Activated CD4-positive, alpha-beta T cell treated with anti-CD3 and anti-CD28 coated beads, Interleukin-2, amount 10 ng/mL, durations not matched to agents 7 days and 5 days (primary cell): ENCODE results near the gene EPGN. TPM values are rescaled to one million over a fixed set of nuclear protein-coding genes. Genes with fewer than 3 reads are reported as not detected.
"Not testable (repeated sequence)": the region's sequence is repeated elsewhere in the genome, so short reads cannot be mapped to it uniquely, and the experiment has no call there.

Source experiments
- CTCF ChIA-PET: fragments of 350-600 bp; sonication (Branson Sonifier 250); formaldehyde crosslinking; loops from one replicate; lab custom pipeline; 2021; ENCODE audit warnings: antibody characterized with exemption; lab: Charles Lee
- POLR2A ChIA-PET: fragments of 350-600 bp; sonication (Branson Sonifier 250); formaldehyde crosslinking; loops from one replicate; lab custom pipeline; 2021; ENCODE audit warnings: antibody characterized with exemption; lab: Charles Lee
- DNase-seq: peaks from one replicate; pipeline ENCODE4 v3.0.0-alpha.2; 2020
- H3K27ac Mint-ChIP-seq: one replicate; pipeline ENCODE4 v1.8.0; 2021; ENCODE audit warnings: mild to moderate bottlenecking, moderate library complexity, mixed read lengths
- H3K27me3 Mint-ChIP-seq: one replicate; pipeline ENCODE4 v1.8.0; 2021; ENCODE audit warnings: mixed read lengths
- H3K36me3 Mint-ChIP-seq: one replicate; pipeline ENCODE4 v1.8.0; 2021; ENCODE audit warnings: low read depth, mixed read lengths
- H3K4me1 Mint-ChIP-seq: one replicate; pipeline ENCODE4 v1.8.0; 2021; ENCODE audit warnings: mixed read lengths
- H3K4me3 Mint-ChIP-seq: one replicate; pipeline ENCODE4 v1.8.0; 2021; ENCODE audit warnings: mild to moderate bottlenecking, moderate library complexity, mixed read lengths
- H3K9me3 Mint-ChIP-seq: one replicate; pipeline ENCODE4 v1.8.0; 2021; ENCODE audit warnings: mixed read lengths
- total RNA-seq, 2 experiments: library from RNA; stranded (reverse); gene quantifications; one replicate each; pipeline ENCODE4 v1.2.3, GENCODE V29; 2021

Gene EPGN
- total RNA-seq, 2 experiments from 2014 or later, result 0.23 to 0.67 TPM

DNA sequence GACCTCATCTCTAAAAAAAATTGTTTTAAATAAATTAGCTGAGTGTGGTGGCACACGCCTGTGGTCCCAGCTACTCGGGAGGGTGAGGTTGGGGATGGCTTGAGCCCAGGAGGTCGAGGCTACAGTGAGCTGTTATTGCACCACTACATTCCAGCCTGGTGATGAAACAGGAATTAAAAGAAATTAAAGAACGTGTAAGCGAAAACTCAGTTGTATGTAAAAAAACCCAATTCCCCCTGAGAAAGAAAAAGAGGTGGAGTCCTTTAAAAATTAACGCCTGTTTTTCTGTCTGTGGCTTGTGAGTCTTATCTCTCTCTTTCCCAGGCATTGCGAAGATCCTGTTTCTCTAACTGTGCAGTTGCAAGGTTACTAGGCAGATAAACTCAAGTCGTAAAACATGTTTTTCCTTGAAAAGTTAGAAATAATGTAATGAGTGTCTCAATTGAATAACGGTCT lies 22.1 kb downstream of the EPGN start:
- CTCF ChIA-PET, result no interaction called here
- Mint-ChIP-seq H3K4me3 (no peak overlapping the region), H3K4me1 (no peaks in the 10 kb centered on the region), H3K27ac (no peak overlapping the region), H3K36me3 (no peaks in the 10 kb centered on the region), H3K9me3 (no peaks in the 10 kb centered on the region), H3K27me3 (peaks cover 7% of the 10 kb centered on the region)
- POLR2A ChIA-PET, result no interaction called here
- DNase-seq, result no peak

DNA sequence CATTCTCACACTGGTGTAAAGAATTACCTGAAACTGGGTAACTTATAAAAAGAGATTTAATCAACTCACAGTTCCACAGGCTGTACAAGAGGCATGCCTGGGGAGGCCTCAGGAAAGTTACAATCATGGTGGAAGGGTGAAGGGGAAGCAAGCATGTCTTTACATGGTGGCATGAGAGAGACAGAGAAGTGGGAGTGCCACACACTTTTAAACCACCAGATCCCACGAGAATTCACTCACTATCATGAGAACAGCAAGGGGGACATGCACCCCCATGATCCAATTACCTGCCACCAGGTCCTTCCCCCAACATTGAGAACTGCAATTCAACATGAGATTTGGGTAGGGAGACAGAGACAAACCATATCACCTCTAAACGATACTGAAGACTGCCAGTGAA lies 23.0 kb downstream of the EPGN start:
- H3K4me3 Mint-ChIP-seq, result no peak overlapping the region

DNA sequence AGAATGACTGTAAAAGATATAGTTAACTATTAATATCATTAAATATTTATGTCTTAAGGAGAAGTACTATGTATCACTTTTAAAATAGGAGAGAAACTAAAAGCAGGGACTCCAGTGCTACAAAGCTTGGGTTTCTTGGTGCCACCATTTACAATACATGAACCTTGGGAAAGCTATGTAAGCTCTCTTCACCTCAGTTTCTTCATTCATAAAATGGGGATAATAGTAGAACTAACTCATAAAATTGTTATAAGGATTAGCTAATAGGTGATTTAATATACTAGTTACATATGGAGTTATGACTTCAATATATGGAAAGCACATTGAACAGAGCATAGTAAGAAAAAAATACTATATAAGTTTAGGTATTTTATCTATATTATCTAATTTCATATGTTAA lies 23.7 kb downstream of the EPGN start:
- POLR2A ChIA-PET, result no interaction called here
- no peak for DNase-seq
- Mint-ChIP-seq H3K4me3 (no peak overlapping the region), H3K4me1 (no peaks in the 10 kb centered on the region), H3K27me3 (peaks cover 7% of the 10 kb centered on the region), H3K9me3 (no peaks in the 10 kb centered on the region), H3K36me3 (no peaks in the 10 kb centered on the region), H3K27ac (no peak overlapping the region)
- CTCF ChIA-PET, result no interaction called here

More for the DNA sequence above, 23.0 kb downstream of the EPGN start:
- Mint-ChIP-seq H3K9me3 (no peaks in the 10 kb centered on the region), H3K4me1 (no peaks in the 10 kb centered on the region), H3K36me3 (no peaks in the 10 kb centered on the region), H3K27me3 (peaks cover 7% of the 10 kb centered on the region), H3K27ac (no peak overlapping the region)
- no peak for DNase-seq
- POLR2A ChIA-PET, result no interaction called here
- CTCF ChIA-PET, result no interaction called here

DNA sequence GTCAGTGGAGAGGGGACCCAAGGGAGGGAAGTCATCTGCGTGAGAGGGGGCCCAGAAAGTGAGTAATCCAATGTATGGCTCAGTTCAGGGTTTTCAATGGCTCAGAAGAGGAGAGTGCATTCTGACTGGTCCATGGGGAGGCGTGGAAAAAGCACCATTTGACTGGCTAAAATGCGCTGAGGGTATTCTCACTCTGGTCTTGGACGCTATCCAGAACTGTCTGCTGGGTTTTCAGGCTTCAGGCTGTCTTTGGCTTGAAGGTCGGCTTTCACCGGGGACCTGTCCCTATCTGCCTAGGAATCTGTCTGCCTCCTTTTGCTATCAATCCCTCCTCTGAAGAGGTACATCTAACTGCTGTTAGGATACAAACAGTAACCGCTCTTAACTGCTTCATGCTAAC lies 26.4 kb downstream of the EPGN start:
- Mint-ChIP-seq H3K4me1 (no peaks in the 10 kb centered on the region), H3K36me3 (no peaks in the 10 kb centered on the region), H3K27ac (no peak overlapping the region), H3K9me3 (no peaks in the 10 kb centered on the region), H3K27me3 (peaks cover 2% of the 10 kb centered on the region), H3K4me3 (no peak overlapping the region)
- ChIA-PET CTCF (no interaction called here), POLR2A (no interaction called here)
- no peak for DNase-seq

DNA sequence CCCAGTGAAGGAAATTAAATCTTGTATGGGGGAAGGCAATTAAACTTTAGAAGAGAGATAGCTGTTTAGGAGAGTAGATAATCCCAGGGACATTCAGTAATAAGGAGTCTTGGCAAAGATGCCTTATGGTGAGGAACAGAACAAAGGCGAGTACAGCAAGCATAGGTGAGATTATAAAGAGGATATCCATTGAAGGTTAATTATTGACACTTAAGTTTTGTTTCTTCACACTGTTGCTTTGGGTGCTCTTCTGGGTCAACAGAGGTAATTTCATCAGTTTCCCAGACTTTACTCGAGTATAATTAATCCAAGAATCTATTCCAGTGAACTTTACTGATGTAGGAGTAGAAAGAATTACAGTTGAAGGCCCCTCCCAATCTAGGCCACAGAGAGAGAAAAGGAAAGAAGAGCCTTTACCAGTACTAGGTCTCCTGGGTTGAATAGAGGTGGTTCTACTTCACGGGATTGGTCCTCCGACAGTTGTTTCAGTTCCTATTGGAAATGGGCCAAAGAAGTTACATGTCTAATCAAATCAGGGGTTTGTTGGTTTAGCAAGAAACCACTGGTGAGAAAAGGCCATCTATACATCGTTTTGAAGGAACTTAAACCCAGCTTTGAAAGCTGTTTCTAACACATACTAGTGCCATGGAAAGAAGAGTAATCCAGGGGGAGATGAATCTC lies 27.2 kb downstream of the EPGN start:
- Mint-ChIP-seq H3K27ac (no peak overlapping the region), H3K36me3 (no peaks in the 10 kb centered on the region)
- POLR2A ChIA-PET, result no interaction called here

DNA sequence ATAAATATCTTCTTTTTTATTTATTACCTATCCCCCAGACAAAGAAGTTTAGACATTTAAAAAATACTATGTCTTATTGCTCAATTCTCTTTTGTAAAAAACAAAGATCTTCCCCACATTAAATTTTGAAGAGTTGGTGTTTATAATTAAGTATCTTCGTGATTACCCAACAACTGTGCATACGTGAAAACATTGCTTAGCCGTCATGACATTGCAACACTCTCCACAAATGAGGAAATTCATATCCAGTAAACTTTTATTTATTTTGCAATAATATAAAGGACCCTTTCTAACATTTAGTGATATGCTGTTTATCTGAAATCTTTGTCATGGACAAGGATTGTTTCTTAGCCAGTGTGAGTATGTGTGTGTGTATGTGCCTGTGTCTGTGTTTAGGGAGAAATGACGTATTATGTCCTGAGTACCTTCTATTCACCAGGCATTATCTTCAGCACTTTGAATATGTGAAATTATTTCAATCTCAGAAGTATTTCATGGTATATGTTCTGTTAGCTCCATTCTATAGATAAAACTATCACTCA lies 30.6 kb downstream of the EPGN start:
- H3K36me3 Mint-ChIP-seq, result no peaks in the 10 kb centered on the region
- ChIA-PET POLR2A (no interaction called here), CTCF (no interaction called here)
- peaks cover 2% of the 10 kb centered on the region for H3K27me3 Mint-ChIP-seq
- DNase-seq, result no peak
- no peaks in the 10 kb centered on the region for H3K4me1 Mint-ChIP-seq
- H3K27ac Mint-ChIP-seq, result no peak overlapping the region
- H3K9me3 Mint-ChIP-seq, result peaks cover 13% of the 10 kb centered on the region
- no peak overlapping the region for H3K4me3 Mint-ChIP-seq

More for the DNA sequence above, 27.2 kb downstream of the EPGN start:
- CTCF ChIA-PET, result no interaction called here
- Mint-ChIP-seq H3K4me1 (no peaks in the 10 kb centered on the region), H3K27me3 (peaks cover under 1% of the 10 kb centered on the region), H3K9me3 (peaks cover 4% of the 10 kb centered on the region), H3K4me3 (no peak overlapping the region)
- no peak for DNase-seq

DNA sequence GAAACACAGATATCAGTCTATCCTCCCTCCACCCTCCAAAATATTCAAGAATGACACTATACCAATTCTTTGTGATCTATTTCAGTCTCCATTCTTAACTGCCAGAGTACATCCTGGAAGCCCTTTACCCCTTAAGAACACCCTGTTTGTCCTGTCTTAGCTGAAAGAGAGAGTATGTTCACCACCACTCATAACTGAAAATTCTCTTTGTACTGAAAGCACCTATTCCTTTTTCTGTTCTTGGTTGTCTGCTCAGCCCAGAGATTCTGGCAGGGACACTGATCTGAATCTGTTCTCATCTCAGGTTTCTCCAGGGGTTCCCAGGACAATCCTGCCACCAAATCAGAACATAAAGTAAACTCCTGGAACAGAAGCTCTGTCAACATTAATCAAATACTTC lies 31.2 kb downstream of the EPGN start:
- DNase-seq, result no peak

DNA sequence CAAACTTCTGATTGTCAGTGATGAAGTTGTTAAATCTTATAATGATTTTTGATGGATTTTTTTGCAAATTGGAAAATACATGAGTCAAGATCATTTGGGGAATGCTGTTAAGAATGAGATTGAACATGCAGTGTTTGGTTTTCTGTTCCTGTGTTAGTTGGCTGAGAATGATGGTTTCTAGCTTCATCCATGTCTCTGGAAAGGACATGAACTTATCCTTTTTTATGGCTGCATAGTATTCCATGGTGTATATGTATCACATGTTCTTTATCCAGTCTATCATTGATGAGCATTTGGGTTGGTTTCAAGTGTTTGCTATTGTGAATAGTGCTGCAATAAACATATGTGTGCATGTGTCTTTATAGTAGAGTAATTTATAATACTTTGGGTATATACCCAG lies 32.2 kb downstream of the EPGN start:
- H3K36me3 Mint-ChIP-seq, DNase-seq, POLR2A ChIA-PET, H3K4me3 Mint-ChIP-seq, H3K27me3 Mint-ChIP-seq, CTCF ChIA-PET, H3K27ac Mint-ChIP-seq, H3K4me1 Mint-ChIP-seq: not testable (repeated sequence)
- H3K9me3 Mint-ChIP-seq, result peaks cover 26% of the 10 kb centered on the region

More for the DNA sequence above, 31.2 kb downstream of the EPGN start:
- Mint-ChIP-seq H3K4me1 (no peaks in the 10 kb centered on the region), H3K36me3 (no peaks in the 10 kb centered on the region), H3K4me3 (no peak overlapping the region), H3K27ac (no peak overlapping the region), H3K9me3 (peaks cover 19% of the 10 kb centered on the region), H3K27me3 (peaks cover 2% of the 10 kb centered on the region)
- CTCF ChIA-PET, result no interaction called here
- POLR2A ChIA-PET, result no interaction called here

DNA sequence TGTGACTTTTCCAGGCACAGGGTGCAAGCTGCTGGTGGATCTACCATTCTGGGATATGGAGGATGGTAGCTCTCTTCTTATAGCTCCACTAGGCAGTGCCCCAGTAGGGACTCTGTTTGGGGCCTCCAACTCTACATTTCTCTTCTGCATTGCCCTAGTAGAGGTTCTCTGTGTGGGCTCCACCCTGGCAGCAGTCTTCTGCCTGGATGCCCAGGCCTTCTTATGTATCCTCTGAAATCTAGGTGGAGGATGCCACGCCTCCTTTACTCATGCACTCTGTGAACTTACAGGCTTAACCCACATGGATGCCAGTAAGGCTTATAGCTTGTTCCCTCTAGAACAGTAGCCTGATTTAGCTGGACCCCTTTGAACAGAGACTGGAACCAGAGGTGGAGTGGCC lies 35.8 kb downstream of the EPGN start:
- H3K36me3 Mint-ChIP-seq, result no peaks in the 10 kb centered on the region
- DNase-seq, result no peak
- H3K4me3 Mint-ChIP-seq, result no peak overlapping the region
- CTCF ChIA-PET, result interaction anchor here (0.6 kb wide), 1 partner anchor 11 kb away, joined by 3 read pairs; no protein-coding TSS in a partner anchor
- H3K27me3 Mint-ChIP-seq, result peaks cover 8% of the 10 kb centered on the region
- peaks cover 26% of the 10 kb centered on the region for H3K9me3 Mint-ChIP-seq
- H3K4me1 Mint-ChIP-seq, result no peaks in the 10 kb centered on the region
- H3K27ac Mint-ChIP-seq, result no peak overlapping the region
- POLR2A ChIA-PET, result no interaction called here

DNA sequence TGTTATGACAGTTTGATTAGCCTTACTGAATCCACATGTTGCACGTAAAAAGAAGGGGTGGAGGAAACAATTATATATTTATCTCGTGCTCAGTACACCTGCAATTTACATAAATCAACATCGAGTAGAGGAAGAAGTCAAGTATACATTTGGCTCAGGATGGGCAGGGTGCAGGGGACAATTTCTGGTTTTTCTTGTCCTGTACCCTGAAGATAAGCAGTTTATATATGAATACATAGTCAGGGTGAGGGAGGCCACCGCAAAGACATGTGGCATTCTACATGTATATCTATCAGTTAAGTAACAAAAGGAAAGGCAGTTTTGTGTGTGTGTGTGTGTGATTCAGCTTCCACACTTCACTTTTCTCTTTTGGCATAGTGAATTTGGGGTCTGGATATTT lies 45.6 kb downstream of the EPGN start:
- Mint-ChIP-seq H3K27me3 (peaks cover 2% of the 10 kb centered on the region), H3K9me3 (no peaks in the 10 kb centered on the region), H3K4me1 (peaks cover 2% of the 10 kb centered on the region), H3K36me3 (no peaks in the 10 kb centered on the region), H3K27ac (no peak overlapping the region), H3K4me3 (no peak overlapping the region)
- POLR2A ChIA-PET, result no interaction called here
- CTCF ChIA-PET, result no interaction called here
- DNase-seq, result no peak

DNA sequence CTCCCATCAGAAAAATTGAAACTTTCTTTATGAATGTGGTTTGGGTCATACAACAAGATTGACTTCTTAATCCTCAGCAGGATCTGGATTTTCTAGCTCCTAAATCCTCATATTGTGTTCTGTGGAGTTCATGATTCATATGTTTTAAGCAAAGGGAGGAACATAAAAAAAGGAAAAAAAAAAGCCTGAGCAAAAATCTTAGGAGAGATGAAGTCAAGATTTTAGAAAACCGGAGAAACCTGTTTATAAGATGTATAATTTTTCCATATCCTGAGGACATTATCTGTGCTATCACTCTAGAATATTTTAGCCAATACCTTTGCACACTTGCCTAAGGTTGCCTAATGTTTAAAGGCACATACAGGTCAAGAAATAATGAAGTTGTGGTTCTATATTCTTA lies 49.7 kb downstream of the EPGN start:
- ChIA-PET CTCF (no interaction called here), POLR2A (no interaction called here)
- Mint-ChIP-seq H3K4me1 (peaks cover 2% of the 10 kb centered on the region), H3K36me3 (no peaks in the 10 kb centered on the region), H3K27me3 (peaks cover 9% of the 10 kb centered on the region), H3K27ac (no peak overlapping the region), H3K4me3 (no peak overlapping the region), H3K9me3 (no peaks in the 10 kb centered on the region)
- DNase-seq, result no peak

DNA sequence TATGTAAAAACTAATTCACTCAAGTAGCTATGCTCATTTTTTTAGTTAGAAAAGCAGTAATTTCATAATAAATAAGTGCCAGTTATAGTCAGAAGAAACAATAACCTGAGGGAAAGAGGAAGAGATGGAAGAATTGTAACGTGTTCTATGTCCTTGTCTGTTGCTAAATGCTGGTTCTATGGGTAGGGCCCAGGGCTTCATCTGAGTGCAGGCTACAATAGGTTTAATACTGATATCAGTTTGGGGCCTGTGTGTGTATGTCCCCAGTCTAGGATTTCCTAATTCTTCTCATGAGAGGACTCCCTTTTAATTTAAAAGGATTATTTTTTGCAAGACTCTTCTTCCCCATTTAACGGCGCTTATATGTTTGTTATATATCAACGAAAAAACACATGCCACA lies 53.4 kb downstream of the EPGN start:
- no peak for DNase-seq

DNA sequence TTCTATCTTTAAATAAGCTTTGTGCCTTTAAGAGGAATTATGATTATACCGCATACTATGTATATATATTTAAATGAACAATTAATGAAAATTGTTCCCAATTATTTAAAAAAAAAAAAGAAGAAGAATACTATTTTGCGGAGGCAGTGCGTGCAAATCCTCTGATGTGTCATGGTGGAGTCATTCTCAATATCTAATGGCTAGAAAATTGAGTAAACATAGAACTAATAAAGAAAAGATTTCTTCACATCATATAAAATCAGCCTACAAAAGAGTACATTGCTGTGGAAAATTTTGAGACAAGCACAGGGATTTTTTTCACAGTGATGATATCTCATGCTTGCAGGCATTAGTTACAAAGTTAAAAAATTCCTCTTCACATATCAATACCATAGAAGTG lies 54.1 kb downstream of the EPGN start:
- Mint-ChIP-seq H3K4me1 (peaks cover 16% of the 10 kb centered on the region), H3K9me3 (no peaks in the 10 kb centered on the region), H3K27ac (no peak overlapping the region), H3K4me3 (no peak overlapping the region), H3K36me3 (no peaks in the 10 kb centered on the region), H3K27me3 (peaks cover 37% of the 10 kb centered on the region)
- ChIA-PET CTCF (no interaction called here), POLR2A (no interaction called here)
- DNase-seq, result no peak

More for the DNA sequence above, 53.4 kb downstream of the EPGN start:
- ChIA-PET CTCF (no interaction called here), POLR2A (interaction anchor here (0.6 kb wide), 1 partner anchor 9 kb away, joined by 3 read pairs; no protein-coding TSS in a partner anchor)
- no peak overlapping the region for H3K4me3 Mint-ChIP-seq
- H3K4me1 Mint-ChIP-seq, result peaks cover 16% of the 10 kb centered on the region
- no peaks in the 10 kb centered on the region for H3K36me3 Mint-ChIP-seq
- no peak overlapping the region for H3K27ac Mint-ChIP-seq
- no peaks in the 10 kb centered on the region for H3K9me3 Mint-ChIP-seq
- H3K27me3 Mint-ChIP-seq, result peaks cover 33% of the 10 kb centered on the region

DNA sequence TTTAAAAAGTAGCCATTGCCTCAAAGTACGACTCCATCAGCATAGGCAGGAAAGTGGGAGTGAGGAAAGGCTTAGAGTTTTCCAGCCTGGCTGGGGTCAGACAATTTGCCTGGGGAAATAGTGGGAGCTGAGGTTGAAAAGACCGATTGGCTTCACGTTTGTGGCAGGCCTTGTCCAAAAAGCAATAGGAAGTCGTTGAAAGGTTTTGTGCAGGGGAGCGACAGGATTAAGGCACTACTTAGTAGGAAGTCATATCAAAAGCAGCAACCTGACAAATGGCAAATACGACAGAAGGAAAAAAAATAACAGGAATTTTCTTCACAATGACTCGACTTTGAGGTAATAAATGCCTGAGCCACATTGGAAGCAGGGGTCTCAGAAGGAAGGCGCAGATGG lies 56.0 kb downstream of the EPGN start:
- DNase-seq, result no peak
- Mint-ChIP-seq H3K27ac (no peak overlapping the region), H3K9me3 (no peaks in the 10 kb centered on the region), H3K4me3 (peak overlapping the region; percentile 41), H3K36me3 (no peaks in the 10 kb centered on the region), H3K4me1 (peaks cover 16% of the 10 kb centered on the region), H3K27me3 (peaks cover 35% of the 10 kb centered on the region)
- POLR2A ChIA-PET, result no interaction called here
- CTCF ChIA-PET, result no interaction called here
